ENCODE data around the gene THOP1.

- TF ChIP-seq POLR2A (IDR thresholded peaks at IDR 0.05), result no peak
- no peak for TF ChIP-seq CTCF (IDR thresholded peaks at IDR 0.05)
These were observed 49.1 kb downstream of the THOP1 start for GRCh38 chr19:2834294-2834871.

Data from esophagus squamous epithelium (tissue), 4 donors.